Upper lobe of right lung (tissue), 1 donor: ENCODE results near the gene AK9. TPM values are rescaled to one million over a fixed set of nuclear protein-coding genes. Genes with fewer than 3 reads are reported as not detected.
A peak's percentile ranks its signal among the peaks of the same experiment; 100 is the strongest.

ENCODE experiments used
- ATAC-seq: fragments of 200-7000 bp; cut with Tn5 transposase; one replicate; pipeline ENCODE4 v1.9.1; 2020; ENCODE audit warnings: mild to moderate bottlenecking, moderate library complexity
- DNase-seq: peaks from one replicate; pipeline ENCODE4 v3.0.0-alpha.2; 2020
- H3K27ac ChIP-seq: fragments of 200-600 bp; one replicate; pipeline ENCODE4 v1.8.0; 2022
- H3K27me3 ChIP-seq: fragments of 200-600 bp; one replicate; pipeline ENCODE4 v1.8.0; 2022; ENCODE audit warnings: mild to moderate bottlenecking
- H3K36me3 ChIP-seq: fragments of 200-600 bp; one replicate; pipeline ENCODE4 v1.8.0; 2022
- H3K4me1 ChIP-seq: fragments of 200-600 bp; one replicate; pipeline ENCODE4 v1.8.0; 2022
- H3K4me3 ChIP-seq: fragments of 200-600 bp; one replicate; pipeline ENCODE4 v1.8.0; 2022; ENCODE audit warnings: mild to moderate bottlenecking
- H3K9me3 ChIP-seq: fragments of 200-600 bp; one replicate; pipeline ENCODE4 v1.8.0; 2022
- CTCF ChIP-seq: fragments of 200-600 bp; IDR thresholded peaks from one replicate; pipeline ENCODE4 v1.8.0; 2022; ENCODE audit warnings: antibody characterized with exemption
- intact Hi-C: fragments of 100-400 bp; cut with DNase I; formaldehyde crosslinking; loops from one replicate; pipeline ENCODE4 v1.11.0; 2022
- total RNA-seq: library from RNA; stranded (reverse); fragmentation: NEBNext Ultra II Directional; extraction: Animal tissue kit (Norgen Biotek cat#: 25700); gene quantifications from one replicate; pipeline ENCODE4 v1.2.1, GENCODE V29; 2021
- donor health status: DM: no; HTN: yes; CAD: no; lungs with severe emphysema.

AK9 gene
- total RNA-seq, 1 donor from 2014 or later: 8.8 TPM

GRCh38 chr6:109623288-109623687, 67.7 kb downstream of the AK9 start:
- Histone ChIP-seq H3K4me1 (no peaks in the 10 kb centered on the region), H3K27ac (no peak overlapping the region), H3K4me3 (no peak overlapping the region), H3K36me3 (no peaks in the 10 kb centered on the region), H3K27me3 (no peaks in the 10 kb centered on the region), H3K9me3 (no peaks in the 10 kb centered on the region)
- no peak for TF ChIP-seq CTCF
- DNase-seq (no peak), ATAC-seq (peak; percentile 46)
- intact Hi-C loops: no loop called here

- Histone ChIP-seq H3K27me3 (no peaks in the 10 kb centered on the region), H3K27ac (no peak overlapping the region), H3K4me3 (no peak overlapping the region), H3K36me3 (no peaks in the 10 kb centered on the region), H3K9me3 (no peaks in the 10 kb centered on the region), H3K4me1 (no peaks in the 10 kb centered on the region)
- intact Hi-C loops: no loop called here
- ATAC-seq: no peak
- no peak for TF ChIP-seq CTCF
- no peak for DNase-seq
These were observed 78.7 kb downstream of the AK9 start for GRCh38 chr6:109612268-109612667.

- no peak for DNase-seq
- Histone ChIP-seq H3K4me1 (no peaks in the 10 kb centered on the region), H3K36me3 (no peaks in the 10 kb centered on the region), H3K9me3 (no peaks in the 10 kb centered on the region), H3K4me3 (no peak overlapping the region), H3K27ac (no peak overlapping the region), H3K27me3 (no peaks in the 10 kb centered on the region)
- intact Hi-C loops: no loop called here
- no peak for ATAC-seq
- no peak for TF ChIP-seq CTCF
These were observed 79.5 kb downstream of the AK9 start for GRCh38 chr6:109611502-109611901.

- DNase-seq (no peak), ATAC-seq (no peak)
- no peak overlapping the region for H3K27ac ChIP-seq
- H3K27me3 ChIP-seq: no peaks in the 10 kb centered on the region
- no peak for TF ChIP-seq CTCF
- H3K9me3 ChIP-seq: no peaks in the 10 kb centered on the region
- H3K4me1 ChIP-seq: no peaks in the 10 kb centered on the region
- intact Hi-C loops: no loop called here
- H3K36me3 ChIP-seq: no peaks in the 10 kb centered on the region
- H3K4me3 ChIP-seq: no peak overlapping the region
These were observed 80.4 kb downstream of the AK9 start for GRCh38 chr6:109610590-109610989.

GRCh38 chr6:109609737-109610136, 81.3 kb downstream of the AK9 start:
- Histone ChIP-seq H3K27me3 (no peaks in the 10 kb centered on the region), H3K9me3 (no peaks in the 10 kb centered on the region), H3K27ac (no peak overlapping the region), H3K36me3 (no peaks in the 10 kb centered on the region), H3K4me3 (no peak overlapping the region), H3K4me1 (no peaks in the 10 kb centered on the region)
- intact Hi-C loops: no loop called here
- ATAC-seq (no peak), DNase-seq (no peak)
- TF ChIP-seq CTCF: no peak

- Histone ChIP-seq H3K4me3 (no peak overlapping the region), H3K9me3 (no peaks in the 10 kb centered on the region), H3K27ac (no peak overlapping the region), H3K4me1 (no peaks in the 10 kb centered on the region), H3K36me3 (no peaks in the 10 kb centered on the region), H3K27me3 (no peaks in the 10 kb centered on the region)
- intact Hi-C loops: no loop called here
- TF ChIP-seq CTCF: no peak
- DNase-seq (no peak), ATAC-seq (no peak)
These were observed 84.6 kb downstream of the AK9 start for GRCh38 chr6:109606359-109606758.
